GM19328 (cell line): Measurements from ENCODE around the gene PRMT7.

Source experiments
- ATAC-seq: cut with Tn5 transposase; IDR thresholded peaks from one replicate; pipeline ENCODE4 v1.9.1; 2021; ENCODE audit warnings: mild to moderate bottlenecking, moderate library complexity; ENCODE audit not compliant: unreplicated experiment

PRMT7 gene

GRCh38 chr16:68374246-68374805 lies 63.5 kb downstream of the PRMT7 start:
- ATAC-seq: no peak

- ATAC-seq: no peak
Observed at GRCh38 chr16:68374961-68375660, 64.3 kb downstream of the PRMT7 start.

GRCh38 chr16:68375801-68376536 lies 65.2 kb downstream of the PRMT7 start:
- ATAC-seq: no peak

GRCh38 chr16:68376590-68376989 lies 65.8 kb downstream of the PRMT7 start:
- ATAC-seq: no peak

GRCh38 chr16:68377221-68377620 lies 66.4 kb downstream of the PRMT7 start:
- ATAC-seq: no peak

GRCh38 chr16:68377667-68378393 lies 67.0 kb downstream of the PRMT7 start:
- ATAC-seq: no peak

GRCh38 chr16:68378436-68379415 lies 67.9 kb downstream of the PRMT7 start:
- ATAC-seq: no peak

GRCh38 chr16:68379472-68380347 lies 68.9 kb downstream of the PRMT7 start:
- ATAC-seq: no peak

GRCh38 chr16:68380348-68380670 lies 69.5 kb downstream of the PRMT7 start:
- no peak for ATAC-seq

GRCh38 chr16:68380676-68381362 lies 70.0 kb downstream of the PRMT7 start:
- ATAC-seq: no peak

- no peak for ATAC-seq
Observed at GRCh38 chr16:68381363-68381724, 70.5 kb downstream of the PRMT7 start.

GRCh38 chr16:68382296-68382718 lies 71.5 kb downstream of the PRMT7 start:
- ATAC-seq: no peak

- ATAC-seq: no peak
Observed at GRCh38 chr16:68383858-68384257, 73.0 kb downstream of the PRMT7 start.

GRCh38 chr16:68384288-68385161 lies 73.7 kb downstream of the PRMT7 start:
- ATAC-seq: no peak

GRCh38 chr16:68385371-68385770 lies 74.6 kb downstream of the PRMT7 start:
- no peak for ATAC-seq

- ATAC-seq: no peak
Observed at GRCh38 chr16:68386628-68387027, 75.8 kb downstream of the PRMT7 start.

GRCh38 chr16:68387301-68387700 lies 76.5 kb downstream of the PRMT7 start:
- ATAC-seq: no peak

- ATAC-seq: no peak
Observed at GRCh38 chr16:68388124-68388523, 77.3 kb downstream of the PRMT7 start.
